Body of pancreas (tissue), 4 donors: Measurements from ENCODE around the gene EWSR1. TPM values are rescaled to one million over a fixed set of nuclear protein-coding genes. Genes with fewer than 3 reads are reported as not detected.

Source experiments
- ATAC-seq: fragments of 150-250 bp; one replicate; pipeline ENCODE4 v1.9.1; 2016
- DNase-seq, 4 donors: peaks; one replicate each; pipeline ENCODE4 v3.0.0-alpha.2; 2019
- H3K27ac ChIP-seq, 4 donors: fragments of 200-600 bp; sonication (generic); 1 replicate in 3 of 4; 2 replicates in 1 of 4; pipeline versions ENCODE4 v1.5.1 to v1.6.1; 2016 to 2019; ENCODE audit warnings: mild to moderate bottlenecking in 1 of 4, mixed read lengths in 1 of 4, moderate library complexity in 1 of 4
- H3K27me3 ChIP-seq, 2 donors: fragments of 200-600 bp; sonication (generic); one replicate each; pipeline ENCODE4 v1.6.0; 2016; ENCODE audit warnings: mild to moderate bottlenecking in 1 of 2
- H3K36me3 ChIP-seq, 2 donors: fragments of 200-600 bp; sonication (generic); replicated peaks in 1 of 2; 2 replicates each; pipeline ENCODE4 v1.5.1; 2016; ENCODE audit warnings: low read depth in 2 of 2; ENCODE audit not compliant: insufficient read depth in 1 of 2
- H3K4me1 ChIP-seq: fragments of 200-600 bp; sonication (generic); one replicate; pipeline ENCODE4 v1.6.0; 2016
- H3K4me3 ChIP-seq, 2 donors: fragments of 200-600 bp; sonication (generic); 1 replicate in 1 of 2; 2 replicates in 1 of 2; pipeline ENCODE4 v1.5.1; 2016 to 2019
- H3K9me3 ChIP-seq, 3 donors: fragments of 200-600 bp; sonication (generic); 1 replicate in 2 of 3; 2 replicates in 1 of 3; pipeline ENCODE4 v1.5.1; 2016
- POLR2A ChIP-seq, 3 donors: fragments of 450-650 bp; IDR thresholded peaks; one replicate each; pipeline ENCODE4 v1.6.1; 2016; ENCODE audit warnings: antibody characterized with exemption in 3 of 3, mild to moderate bottlenecking in 2 of 3
- WGBS, 2 donors: methylation state at CpG; one replicate each; pipeline ENCODE4 v1.1.5; 2017; 5-methylcytosine and 5-hydroxymethylcytosine counted together
- intact Hi-C: fragments of 100-400 bp; cut with DNase I; formaldehyde crosslinking; loops from one replicate; pipeline ENCODE4 v1.15.1; 2023
- microRNA-seq, 2 donors: library from miRNA; unstranded; fragments of <30 nt; microRNA quantifications; one replicate each; pipeline ENCODE4, GENCODE V29; 2016; ENCODE audit warnings: borderline number of aligned reads in 2 of 2, borderline replicate concordance in 2 of 2
- small RNA-seq: library from RNA; depleted of rRNA; stranded (forward); fragments of <200 nt; gene quantifications from one replicate; pipeline ENCODE3, GENCODE V24; 2016
- total RNA-seq, 2 donors: library from RNA; depleted of rRNA; stranded (reverse); fragments of >200 nt; gene quantifications; one replicate each; pipeline ENCODE4 v1.1.0, GENCODE V29; 2016
- TF ChIP-seq, protein P1 (sequence below), 7 experiments: fragments of 450-650 bp in 4 of 7; fragments of 200-600 bp in 3 of 7; sonication (generic) in 3 of 7; IDR thresholded peaks; one replicate each; pipeline ENCODE4 v1.5.1; 2016 to 2019; ENCODE audit warnings: antibody characterized with exemption in 7 of 7

The EWSR1 gene
- total RNA-seq, 2 donors from 2014 or later: 142 to 175 TPM

DNA sequence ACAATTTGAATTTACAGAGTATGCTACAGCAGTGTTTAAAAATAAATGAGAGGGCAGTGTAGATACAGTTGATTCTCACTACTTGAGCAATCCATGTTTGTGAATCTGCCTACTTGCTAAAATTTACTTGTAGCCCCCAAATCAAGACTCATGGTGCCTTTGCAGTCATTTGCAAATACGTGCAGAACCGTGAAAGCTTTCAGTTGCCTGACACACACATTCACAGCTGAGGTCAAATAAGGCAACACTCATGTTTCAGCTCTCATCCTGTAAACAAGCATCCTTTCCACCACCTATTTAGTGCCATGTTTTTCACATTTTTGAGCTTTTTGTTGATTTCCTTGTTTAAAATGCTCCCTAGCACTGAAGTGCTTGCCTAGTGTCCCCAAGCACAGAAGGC is 80.0 kb downstream of the EWSR1 start:
- Histone ChIP-seq H3K36me3 (peaks cover 0 to 23% of the 10 kb centered on the region in 2 donors), H3K4me3 (no peak overlapping the region), H3K27me3 (no peaks in the 10 kb centered on the region), H3K4me1 (peaks cover 23% of the 10 kb centered on the region), H3K9me3 (no peaks in the 10 kb centered on the region), H3K27ac (no peak overlapping the region)
- DNase-seq: no peak
- ATAC-seq: no peak
- TF ChIP-seq, protein P1, sequence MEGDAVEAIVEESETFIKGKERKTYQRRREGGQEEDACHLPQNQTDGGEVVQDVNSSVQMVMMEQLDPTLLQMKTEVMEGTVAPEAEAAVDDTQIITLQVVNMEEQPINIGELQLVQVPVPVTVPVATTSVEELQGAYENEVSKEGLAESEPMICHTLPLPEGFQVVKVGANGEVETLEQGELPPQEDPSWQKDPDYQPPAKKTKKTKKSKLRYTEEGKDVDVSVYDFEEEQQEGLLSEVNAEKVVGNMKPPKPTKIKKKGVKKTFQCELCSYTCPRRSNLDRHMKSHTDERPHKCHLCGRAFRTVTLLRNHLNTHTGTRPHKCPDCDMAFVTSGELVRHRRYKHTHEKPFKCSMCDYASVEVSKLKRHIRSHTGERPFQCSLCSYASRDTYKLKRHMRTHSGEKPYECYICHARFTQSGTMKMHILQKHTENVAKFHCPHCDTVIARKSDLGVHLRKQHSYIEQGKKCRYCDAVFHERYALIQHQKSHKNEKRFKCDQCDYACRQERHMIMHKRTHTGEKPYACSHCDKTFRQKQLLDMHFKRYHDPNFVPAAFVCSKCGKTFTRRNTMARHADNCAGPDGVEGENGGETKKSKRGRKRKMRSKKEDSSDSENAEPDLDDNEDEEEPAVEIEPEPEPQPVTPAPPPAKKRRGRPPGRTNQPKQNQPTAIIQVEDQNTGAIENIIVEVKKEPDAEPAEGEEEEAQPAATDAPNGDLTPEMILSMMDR (IDR thresholded peaks at IDR 0.05): no peak
- no peak for TF ChIP-seq POLR2A (IDR thresholded peaks at IDR 0.05)
- intact Hi-C loops: no loop called here
- 84 to 87% methylated on average over 2 of the region's 2 CpGs for WGBS, 2 donors

DNA sequence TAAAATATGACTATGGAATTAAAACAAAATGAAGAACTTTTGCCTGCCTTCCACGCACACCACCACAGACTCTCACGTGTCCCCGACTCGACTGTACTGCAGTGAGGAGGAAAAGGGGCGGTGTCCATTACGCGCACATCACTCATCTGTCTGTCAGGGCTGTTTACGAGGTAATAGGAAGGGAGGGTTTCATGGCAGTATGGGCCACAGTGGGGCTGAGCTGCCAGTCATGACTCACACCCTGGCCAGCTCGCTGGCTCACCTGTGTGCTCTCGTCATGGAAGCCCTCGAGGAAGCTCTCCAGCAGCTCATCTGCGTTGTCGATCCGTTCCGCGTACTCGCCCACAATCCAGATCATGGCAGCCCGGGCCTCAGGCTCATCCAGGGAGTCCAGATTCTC is 80.9 kb downstream of the EWSR1 start:
- Histone ChIP-seq H3K4me3 (no peak overlapping the region), H3K27me3 (no peaks in the 10 kb centered on the region), H3K4me1 (peaks cover 14% of the 10 kb centered on the region), H3K27ac (no peak overlapping the region), H3K9me3 (no peaks in the 10 kb centered on the region), H3K36me3 (peaks cover 5 to 32% of the 10 kb centered on the region in 2 donors)
- ATAC-seq: no peak
- intact Hi-C loops: no loop called here
- DNase-seq: no peak
- no peak for TF ChIP-seq POLR2A (IDR thresholded peaks at IDR 0.05)
- TF ChIP-seq, protein P1 (IDR thresholded peaks at IDR 0.05): no peak
- WGBS, 2 donors: 88 to 90% methylated on average over 8 to 18 of the region's 18 CpGs

Small RNAs within 50 kb of the gene (microRNA-seq; reads per million reads assigned to microRNA genes)
- gene MIR3653: 25.1 to 37.3 reads per million in 2 donors

Small RNAs within 50 kb of the gene (small RNA-seq; reads per million reads assigned to genes)
- not detected for gene MIR3653

Other genes starting within 250 kb of the EWSR1 start
- gene C22orf31, start 206.4 kb upstream of the EWSR1 start, total RNA-seq: not detected
- 1 to 10 TPM; 6.6 to 7.3 TPM for gene KREMEN1, start 195.2 kb upstream of the EWSR1 start, total RNA-seq
- gene EMID1, start 62.4 kb upstream of the EWSR1 start, total RNA-seq: 10 to 100 TPM in 1 of 2 donors, 1 to 10 TPM in 1; 5.9 to 25.9 TPM
- 10 to 100 TPM; 32.4 to 42.2 TPM for gene RHBDD3, start 287 bp upstream of the EWSR1 start, total RNA-seq
- 10 to 100 TPM; 15.8 to 19.2 TPM for gene GAS2L1, start 38.4 kb downstream of the EWSR1 start, total RNA-seq
- under 1 TPM in 1 of 2 donors, not detected in 1; 0.78 TPM for gene RASL10A, start 47.4 kb downstream of the EWSR1 start, total RNA-seq
- gene AP1B1, start 120.3 kb downstream of the EWSR1 start, total RNA-seq: 10 to 100 TPM; 45.5 to 66.9 TPM
- not detected for gene RFPL1, start 170.3 kb downstream of the EWSR1 start, total RNA-seq
- under 1 TPM; 0.33 to 0.52 TPM for gene NEFH, start 211.9 kb downstream of the EWSR1 start, total RNA-seq